Measurements from ENCODE around the gene AFG1L.
"Not testable (repeated sequence)": the region's sequence is repeated elsewhere in the genome, so short reads cannot be mapped to it uniquely, and the experiment has no call there.

Gene AFG1L

DNA sequence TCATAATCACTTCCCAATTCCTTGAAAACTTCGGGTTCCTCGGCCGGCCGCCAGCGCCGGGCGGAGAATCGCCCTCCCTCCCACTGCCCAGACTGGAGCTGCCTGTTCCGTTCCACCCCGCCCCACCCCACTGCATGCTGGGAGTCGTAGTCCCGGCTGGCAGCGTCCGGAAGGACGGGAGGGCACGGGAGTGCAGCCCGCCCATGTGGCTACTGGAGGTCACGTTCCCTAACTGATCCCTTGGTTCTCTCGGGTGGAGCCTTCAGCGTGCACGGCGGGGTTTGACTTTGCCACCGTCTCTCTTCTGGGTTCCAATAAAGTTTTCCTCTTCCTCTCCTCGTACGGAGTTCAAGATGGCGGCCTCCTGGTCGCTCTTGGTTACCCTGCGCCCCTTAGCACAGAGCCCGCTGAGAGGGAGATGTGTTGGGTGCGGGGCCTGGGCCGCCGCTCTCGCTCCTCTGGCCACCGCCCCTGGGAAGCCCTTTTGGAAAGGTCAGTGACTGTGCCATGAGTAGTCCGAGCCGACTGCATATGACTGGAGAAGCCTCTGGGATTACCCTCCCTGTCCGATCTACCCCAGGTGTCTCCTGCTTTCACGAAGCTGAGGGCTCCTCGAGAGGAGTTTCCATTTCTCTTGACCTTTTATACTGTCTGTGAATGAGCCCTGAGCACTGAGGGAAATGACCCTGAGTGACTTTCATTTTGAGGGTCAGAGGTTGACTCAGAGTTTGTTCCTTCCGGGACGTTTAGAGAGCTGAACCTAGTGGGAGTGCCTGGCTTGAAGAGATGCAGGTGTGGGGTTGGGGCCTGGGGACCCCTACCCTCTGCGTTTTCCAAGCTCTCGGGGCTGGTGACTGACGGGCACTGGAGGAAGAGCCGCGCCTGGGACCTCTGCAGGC lies at the start of gene AFG1L:
AFG1L (plus strand) TSS at position 328 of the 899 bp plus-strand sequence; CDS start at position 354, 26 bp downstream.
- peak; percentile 12 for DNase-seq

DNA sequence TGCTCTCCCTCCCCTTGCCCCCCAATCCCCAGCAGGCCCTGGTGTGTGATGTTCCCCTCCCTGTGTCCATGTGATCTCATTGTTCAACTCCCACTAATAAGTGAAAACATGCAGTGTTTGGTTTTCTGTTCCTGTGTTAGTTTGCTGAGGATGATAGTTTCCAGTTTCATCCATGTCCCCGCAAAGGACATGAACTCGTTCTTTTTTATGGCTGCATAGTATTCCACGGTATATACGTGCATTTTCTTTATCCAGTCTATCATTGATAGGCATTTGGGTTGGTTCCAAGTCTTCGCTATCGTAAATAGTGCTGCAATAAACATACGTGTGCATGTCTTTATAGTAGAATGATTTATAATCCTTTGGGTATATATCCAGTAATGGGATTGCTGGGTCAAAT lies 49.8 kb upstream of the AFG1L start:
- not testable (repeated sequence) for DNase-seq

DNA sequence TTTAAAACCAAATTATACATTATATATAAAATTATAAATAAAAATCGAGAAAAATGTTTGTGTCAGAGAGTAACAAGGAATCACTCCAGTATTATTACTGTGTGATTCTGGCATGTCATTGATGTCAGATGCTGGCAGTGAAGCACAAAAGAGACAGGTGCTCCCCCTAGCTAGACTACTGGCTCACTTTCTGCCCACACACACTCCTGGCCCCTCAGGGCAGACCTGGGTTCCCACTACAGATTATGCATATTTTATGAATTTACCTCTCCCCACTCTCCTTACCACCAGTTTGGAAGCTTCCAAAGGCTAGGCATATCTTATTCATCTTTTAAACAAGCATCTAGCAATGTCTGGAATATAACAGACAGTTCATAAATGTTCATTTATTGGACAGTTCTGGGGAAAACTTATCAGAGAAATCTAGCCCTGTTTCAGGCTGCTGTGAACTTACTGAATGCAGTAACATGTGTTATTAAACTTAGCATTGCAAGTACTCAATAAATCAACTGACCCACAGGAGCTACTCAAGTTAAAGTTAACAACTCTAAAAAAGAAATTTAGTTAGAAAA lies 46.8 kb upstream of the AFG1L start:
- no peak for DNase-seq

DNA sequence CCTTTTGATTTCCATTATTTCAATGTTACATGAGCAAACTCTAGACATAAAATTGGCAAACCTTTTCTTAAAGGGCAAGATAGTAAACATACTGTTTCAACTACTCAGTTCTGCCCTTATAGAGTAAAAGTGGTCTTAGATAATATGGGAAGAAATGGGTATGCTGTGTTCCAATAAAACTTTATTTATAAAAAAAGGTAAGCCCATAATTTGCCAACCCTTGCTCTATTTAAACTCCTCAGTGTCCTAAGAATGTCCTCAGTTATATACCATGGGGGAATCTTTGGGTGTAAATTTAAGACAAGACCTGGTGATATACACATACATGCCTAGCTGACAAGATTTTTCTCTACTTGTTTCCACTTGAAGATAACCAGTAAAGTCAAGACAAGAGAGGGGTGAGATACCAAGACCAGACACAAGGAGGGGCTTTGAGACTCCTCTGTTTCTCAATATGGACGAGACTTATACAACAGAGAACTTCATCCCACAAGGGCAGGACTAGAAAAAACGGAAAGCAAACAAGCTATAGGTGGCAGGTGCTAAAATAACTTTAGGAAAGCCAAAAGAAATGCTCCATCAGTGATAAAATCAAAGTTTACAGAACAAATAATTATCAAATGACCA lies 44.5 kb upstream of the AFG1L start:
- no peak for DNase-seq

DNA sequence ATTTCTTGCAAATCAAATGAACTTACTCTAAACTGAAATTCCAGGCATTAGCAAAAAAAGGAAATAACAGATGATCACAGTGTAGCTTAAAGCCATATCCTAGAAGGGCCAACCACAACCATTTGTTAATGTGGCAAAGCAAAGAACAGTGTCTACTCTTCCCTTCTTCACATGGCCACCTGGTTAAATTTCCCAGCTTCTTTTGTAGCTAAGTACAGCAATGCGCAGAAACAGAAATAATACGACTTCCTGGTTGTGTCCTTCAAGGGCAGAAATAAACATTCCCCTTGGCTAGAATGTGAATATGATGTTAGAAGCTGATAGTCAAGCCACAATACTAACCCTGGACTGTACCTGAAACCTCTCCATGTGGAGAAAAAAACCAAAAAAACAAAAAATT lies 43.6 kb upstream of the AFG1L start:
- no peak for DNase-seq

DNA sequence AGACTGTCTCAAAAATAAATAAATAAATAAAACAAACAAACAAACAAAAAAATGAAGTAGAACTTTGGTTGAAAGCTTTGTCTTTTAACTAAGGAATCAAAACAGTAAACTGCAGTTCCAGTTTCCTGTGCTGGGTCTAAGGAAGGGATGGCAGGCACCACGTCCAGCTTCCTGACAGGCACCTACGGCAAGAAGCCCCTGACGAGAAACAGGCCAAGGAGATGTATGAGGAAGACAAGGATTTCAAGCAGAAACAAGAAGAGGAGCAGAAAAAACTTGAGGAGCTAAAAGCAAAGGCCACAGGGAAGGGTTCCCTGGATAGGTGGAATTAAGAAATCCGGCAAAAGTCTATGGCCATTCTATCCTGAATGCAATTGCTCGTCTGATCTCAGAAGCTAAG lies 42.8 kb upstream of the AFG1L start:
- no peak for DNase-seq

DNA sequence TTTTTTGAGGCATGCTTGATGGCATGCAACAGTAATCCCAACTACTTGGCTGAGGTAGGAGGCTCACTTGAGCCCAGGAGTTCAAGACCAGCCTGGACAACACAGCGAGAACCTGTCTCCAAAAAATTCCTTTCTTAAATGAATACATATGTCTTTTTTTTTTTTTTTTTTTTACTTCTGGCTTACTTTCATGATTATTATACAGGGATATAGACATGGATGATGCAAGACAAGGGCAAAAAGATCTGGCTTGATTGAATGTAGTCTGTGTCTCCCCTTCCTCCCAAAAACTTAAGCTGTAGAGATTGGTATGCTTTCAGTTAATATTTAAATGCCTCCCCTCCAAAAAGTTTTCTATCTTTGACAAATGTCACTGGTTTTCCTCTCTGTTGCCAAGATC lies 41.6 kb upstream of the AFG1L start:
- no peak for DNase-seq

DNA sequence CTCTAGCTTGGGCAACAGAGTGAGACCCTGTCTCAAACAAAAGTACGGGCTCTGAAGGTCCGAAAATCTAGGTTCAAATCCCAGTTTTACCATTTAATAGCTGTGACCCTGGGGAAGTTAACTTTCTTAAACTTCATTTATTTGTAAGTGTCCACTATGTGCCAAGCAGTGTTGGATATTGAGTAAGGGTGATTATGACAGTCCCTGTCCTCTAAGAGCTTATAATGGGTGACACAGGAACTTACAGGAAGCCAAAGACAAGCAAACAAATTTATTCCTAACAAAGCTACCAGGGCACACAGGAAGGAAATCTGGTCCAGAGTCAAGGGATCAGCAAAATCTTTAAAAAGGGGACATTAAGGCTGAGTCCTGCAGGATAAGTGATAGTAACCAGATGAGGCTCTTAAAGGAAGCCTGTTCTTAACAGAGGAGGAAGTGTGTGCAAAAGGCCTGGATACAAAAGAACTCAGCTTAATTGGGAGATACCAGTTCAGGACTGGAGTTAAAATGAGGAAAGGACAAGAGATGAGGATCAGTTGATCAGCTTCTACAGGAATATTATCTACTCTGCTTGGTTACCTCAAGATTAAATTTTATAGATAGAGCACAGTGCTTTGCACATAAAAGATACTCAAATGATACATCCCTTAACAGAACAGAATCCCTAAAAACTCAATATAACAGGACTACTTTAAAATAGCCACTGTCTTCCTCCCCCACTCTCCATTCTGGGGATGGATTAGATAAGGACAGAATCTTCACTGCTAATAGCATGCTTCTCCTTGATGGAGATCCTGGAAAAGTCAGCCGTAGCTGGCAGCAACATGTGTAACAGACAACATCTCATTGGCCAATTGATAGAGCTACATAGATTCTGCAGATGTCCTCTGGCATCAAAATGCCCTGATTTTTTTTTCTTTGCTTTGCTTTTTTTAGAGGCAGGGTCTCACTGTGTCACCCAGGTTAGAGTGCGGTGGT lies 40.1 kb upstream of the AFG1L start:
- no peak for DNase-seq

DNA sequence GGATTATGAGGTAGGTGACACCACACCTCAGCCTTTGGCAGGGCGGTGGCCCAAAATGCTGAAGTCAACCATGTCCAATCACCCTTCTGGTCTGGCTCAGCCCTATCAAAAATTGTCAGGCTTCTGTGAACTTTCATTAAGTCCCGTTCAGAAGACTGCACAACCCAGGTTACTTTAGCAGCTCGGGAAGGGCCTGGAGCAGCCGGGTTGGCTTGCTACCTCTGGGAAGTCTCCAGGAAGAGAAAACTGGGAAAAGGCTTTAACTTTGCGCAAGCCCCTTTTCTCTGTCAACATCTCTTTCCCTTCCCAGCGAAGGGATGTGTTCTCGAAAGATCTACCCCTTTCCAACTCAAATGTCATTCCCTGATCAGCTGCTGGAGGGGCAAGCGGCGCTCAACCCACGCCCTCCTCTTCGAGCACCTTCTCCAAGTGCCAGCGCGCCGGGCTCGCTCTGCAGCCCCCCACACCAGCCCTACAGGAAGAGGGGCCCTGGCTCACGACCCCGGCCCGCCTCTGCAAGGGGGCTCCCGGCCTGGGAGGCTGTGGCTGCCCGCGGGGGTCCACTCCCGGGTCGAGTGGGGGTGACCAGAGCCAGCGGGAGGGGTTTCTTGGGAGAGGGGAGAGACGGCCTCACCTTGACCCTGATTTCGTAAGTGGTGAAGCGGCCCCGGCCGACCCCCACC lies 34.6 kb upstream of the AFG1L start:
- DNase-seq = no peak

DNA sequence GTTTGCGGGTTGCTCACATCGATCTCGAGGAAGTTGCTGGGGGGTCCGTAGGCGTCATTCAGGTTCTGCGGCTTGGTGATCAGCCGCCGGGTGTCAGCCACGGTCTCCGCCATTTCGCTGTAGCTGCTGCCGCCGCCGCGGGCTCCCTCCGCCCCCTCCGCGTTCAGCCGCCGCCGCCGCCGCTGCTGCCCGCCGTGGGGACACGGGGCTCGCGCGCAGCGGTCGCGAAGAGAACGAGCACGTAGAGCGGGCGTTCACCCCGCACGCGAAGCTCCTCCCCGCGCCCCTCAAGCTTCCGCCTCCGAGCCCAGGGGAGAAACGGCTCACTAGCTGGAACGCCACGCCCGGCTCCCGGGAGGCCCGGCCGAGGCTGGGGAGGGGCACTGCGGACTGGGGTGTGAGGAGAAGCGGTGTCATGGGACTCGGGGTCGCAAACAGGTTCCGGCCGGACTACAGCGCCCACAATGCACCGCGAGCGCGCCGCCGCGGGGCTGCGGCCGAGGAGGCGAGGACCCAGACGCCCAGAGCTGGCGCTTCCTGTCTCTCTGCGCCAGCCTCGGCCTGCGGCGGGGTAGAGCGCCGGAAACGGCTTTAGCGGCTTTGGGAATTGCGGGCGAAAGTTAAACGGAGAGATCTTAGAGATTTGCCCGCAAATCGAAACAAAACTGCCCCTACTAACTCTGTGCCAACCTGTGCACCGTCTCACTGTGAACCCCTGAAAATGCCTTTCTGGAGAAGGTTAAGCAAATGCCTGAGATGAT lies 33.9 kb upstream of the AFG1L start, which contains the start of gene SNX3:
SNX3 (minus strand) TSS at position 232 of the 761 bp plus-strand sequence; CDS start at position 113, 119 bp downstream.
- peak; percentile 22 for DNase-seq

DNA sequence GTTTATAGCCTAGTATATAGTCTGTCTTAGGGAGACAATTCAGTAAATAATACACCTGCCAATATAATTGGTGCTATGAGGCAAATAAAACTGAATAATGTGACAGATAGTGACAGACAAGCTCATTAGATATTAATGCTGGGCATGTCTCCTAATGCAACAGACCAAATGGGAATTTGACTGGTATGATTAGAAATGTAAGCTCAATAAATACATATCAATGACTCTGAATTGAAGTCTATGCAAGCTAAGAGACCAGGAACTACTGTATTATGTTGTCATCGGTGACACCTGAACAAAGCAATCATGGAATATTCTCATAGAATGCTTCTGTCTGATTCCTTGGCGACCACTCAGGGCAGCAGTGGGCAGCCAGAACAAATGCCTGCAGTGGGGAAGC lies 31.5 kb upstream of the AFG1L start:
- DNase-seq = no peak

DNA sequence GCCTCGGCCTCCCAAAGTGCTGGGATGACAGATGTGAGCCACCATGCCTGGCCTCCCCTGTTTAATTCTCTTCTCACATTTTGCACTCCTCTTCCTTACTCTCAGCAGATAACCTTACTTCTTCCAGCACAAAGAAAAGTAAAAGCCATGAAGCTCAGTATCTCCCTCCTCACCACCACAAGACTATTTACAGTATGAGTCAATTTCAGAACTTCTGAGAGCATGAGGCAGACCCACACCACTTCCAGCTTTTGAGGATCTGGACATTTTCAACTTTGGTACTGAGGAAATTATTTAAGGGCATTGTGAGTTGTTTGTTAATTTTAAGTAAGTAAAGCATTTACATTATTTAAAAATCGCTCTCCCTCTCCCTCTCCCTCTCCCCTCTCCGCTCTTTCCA lies 26.0 kb upstream of the AFG1L start:
- DNase-seq = no peak

DNA sequence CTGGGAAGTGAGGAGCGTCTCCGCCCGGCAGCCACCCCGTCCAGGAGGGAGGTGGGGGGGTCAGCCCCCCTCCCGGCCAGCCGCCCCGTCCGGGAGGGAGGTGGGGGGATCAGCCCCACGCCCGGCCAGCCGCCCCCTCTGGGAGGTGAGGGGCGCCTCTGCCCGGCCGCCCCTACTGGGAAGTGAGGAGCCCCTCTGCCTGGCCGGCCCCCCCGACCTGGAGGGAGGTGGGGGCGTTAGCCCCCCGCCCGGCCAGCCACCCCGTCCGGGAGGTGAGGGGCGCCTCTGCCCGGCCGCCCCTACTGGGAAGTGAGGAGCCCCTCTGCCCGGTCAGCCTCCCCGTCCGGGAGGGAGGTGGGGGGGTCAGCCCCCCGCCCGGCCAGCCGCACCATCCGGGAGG lies 24.9 kb upstream of the AFG1L start:
- DNase-seq = not testable (repeated sequence)

DNA sequence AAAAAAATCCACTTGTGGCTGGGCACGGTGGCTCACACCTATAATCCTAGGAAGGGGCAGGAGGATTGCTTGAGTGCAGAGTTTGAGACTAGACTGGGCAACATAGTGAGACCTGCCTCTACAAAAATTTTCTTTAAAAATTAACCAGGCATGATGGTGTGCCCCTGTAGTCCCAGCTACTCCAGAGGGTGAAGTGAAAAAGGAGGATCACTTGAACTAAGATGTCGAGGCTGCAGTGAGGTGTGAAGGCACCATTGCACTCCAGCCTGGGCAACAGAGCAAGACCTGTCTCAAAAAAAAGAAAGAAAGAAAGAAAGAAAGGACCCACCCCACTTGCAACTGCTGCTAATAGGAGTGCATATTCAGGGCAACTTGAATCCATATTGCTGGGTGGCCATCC lies 20.3 kb upstream of the AFG1L start:
- DNase-seq = no peak

DNA sequence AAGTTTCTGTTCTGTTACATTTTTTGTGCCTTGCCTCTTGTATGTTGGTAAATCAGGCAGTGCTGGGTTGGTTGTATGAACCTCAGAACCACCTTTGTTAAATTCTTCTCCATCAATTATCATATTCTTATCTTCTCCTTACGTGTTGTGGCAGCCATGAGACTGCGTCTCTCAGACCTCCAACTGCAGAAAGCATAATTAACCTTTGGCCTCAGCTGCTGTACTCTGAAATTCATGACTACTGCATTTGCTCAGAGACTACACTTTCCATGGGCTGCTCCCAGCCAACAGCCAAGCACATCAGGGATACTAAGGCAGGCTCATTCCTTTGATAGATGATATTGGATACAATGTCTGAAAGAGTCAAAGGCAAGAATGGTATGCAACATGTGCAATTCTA lies 18.9 kb upstream of the AFG1L start:
- DNase-seq = no peak

DNA sequence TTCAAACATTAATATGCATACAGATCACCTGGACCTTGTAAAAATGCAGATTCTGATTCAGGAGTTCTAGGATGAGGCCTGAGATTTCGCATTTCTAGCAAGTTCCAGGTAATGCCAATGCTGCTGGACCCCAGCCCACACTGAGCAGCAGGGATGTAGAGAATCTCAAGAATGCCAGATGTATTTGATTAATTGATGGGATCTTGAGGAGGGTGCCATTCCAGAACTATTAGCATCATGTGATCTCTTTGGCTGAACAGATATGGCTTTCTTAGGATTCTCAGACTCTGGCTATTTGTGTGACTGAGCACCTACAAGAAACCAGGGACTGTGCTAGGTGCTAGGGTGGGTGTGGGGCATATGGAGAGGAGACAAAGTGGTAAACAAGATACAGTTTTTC lies 17.6 kb upstream of the AFG1L start:
- no peak for DNase-seq

DNA sequence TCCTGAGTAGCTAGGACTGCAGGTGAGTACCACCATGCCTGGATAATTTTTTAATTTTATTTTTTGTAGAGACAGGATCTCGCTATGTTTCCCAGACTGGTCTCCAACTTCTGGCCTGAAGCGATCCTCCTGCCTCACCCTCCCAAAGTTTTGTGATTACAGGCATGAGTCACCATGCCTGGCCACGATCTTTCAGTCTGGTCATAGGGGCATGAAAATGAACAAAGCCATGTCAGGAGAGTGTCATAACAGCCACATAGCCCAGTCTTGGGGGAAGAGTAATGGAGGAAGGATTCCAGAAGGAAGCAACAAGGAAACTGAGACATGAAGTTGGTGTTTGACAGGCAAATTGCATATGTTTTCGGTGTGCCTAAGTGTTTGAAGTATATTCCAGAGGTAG lies 17.0 kb upstream of the AFG1L start:
- no peak for DNase-seq

DNA sequence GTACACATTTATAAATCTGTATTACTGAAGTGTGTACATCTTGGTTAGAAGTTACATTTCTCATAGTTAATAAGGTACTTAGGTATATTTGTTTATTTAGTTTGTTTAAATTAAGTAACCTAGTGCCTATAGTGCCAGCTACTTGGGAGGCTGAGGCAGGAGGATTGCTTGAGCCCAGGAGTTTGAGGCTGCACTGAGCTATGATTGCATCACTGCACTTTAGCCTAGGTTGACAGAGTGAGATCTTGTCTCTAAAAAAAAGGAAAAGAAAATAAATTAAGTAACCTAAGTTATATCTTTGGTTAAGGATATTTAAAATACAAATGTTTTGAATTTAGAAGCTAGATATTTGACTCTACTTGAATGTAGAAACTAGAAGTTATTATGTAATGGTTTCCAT lies 9.5 kb upstream of the AFG1L start:
- no peak for DNase-seq

DNA sequence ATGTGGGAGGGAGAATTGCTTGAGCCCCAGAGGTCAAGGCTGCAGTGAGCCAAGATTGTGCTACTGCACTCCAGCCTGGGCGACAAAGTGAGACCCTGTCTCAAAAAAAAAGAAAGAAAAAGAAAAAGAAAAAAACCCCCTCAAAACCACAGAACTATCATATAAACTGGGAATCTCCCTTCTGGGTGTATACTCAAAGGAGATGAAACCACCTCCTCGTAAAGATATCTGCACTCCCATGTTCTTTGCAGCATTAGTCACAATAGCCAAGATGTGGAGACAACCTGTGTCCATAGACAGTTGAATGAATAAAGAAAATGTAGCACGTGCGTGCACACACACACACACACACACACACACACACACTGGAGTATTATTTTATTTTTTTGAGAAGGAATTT lies 8.5 kb upstream of the AFG1L start:
- no peak for DNase-seq

DNA sequence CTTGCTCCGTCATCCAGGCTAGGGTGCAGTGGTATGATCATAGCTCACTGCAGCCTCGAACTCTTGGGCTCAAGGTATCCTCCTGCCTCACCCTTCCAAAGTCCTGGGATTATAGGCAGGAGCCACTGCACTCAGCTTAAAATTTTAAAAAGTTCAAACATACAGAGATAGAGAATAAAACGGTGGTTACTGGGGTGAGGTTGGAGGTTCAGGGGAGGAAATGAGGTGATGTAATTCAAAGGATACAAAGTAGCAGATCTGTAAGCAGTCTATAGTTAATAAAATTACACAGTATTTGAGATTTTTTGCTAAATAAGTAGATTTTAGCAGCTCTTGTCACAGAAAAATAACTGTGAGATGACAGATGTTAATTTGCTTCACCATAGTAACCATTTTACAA lies 7.5 kb upstream of the AFG1L start:
- DNase-seq = no peak

DNA sequence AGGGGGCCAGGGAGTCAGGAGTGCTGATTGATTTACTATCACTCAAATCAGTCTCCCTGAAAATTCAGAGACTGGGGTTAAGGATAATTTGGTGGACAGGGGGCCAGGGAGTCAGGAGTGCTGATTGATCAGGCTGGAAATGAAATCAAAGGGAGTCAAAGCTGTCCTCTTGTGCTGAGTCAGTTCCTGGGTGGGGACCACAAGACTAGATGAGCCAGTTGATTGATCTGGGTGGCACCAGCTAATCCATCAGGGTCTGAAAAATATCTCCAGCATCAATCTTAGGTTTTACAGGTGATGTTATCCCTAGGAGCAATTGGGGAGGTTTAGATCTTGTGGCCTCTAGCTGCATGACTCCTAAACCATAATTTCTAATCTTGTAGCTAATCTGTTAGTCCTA lies 6.1 kb upstream of the AFG1L start:
- DNase-seq = no peak

Data from NCI-H510A treated with DMSO at 0.1 percent for 48 hours (cell line).